PC-9 (cell line): ENCODE results near the gene IFNL1.

Experiments used
- EZH2 ChIP-seq: fragments of 200-600 bp; sonication (generic); IDR thresholded peaks from 2 replicates; pipeline ENCODE4 v1.8.0; 2017; ENCODE audit warnings: antibody characterized with exemption, low read depth
- TF ChIP-seq, protein P1 (sequence below): fragments of 200-600 bp; sonication (generic); conservative IDR thresholded peaks from 2 replicates; pipeline ENCODE4 v1.6.1; 2017; ENCODE audit warnings: mixed run types, antibody characterized with exemption, mild to moderate bottlenecking, moderate library complexity

DNA sequence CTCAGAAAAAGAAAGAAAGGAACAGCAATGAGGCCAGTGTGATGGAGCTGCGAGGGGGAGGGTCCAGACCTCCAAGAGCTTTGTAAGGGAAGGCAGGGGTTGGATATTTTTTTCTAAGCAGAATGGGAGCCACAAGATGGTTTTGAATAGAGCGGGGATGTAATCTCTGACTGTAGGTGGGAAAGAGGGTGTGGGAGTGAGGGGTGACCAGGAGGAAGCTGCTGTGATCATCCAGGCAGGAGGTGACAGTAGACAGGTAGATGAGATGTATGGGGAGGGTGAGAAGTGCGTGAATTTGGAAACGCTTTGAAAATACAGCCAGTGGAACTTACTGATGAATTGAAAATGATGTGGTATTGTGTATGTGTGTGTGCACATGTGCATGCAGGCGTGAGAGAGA, 20.6 kb upstream of the IFNL1 start:
- TF ChIP-seq, protein P1, sequence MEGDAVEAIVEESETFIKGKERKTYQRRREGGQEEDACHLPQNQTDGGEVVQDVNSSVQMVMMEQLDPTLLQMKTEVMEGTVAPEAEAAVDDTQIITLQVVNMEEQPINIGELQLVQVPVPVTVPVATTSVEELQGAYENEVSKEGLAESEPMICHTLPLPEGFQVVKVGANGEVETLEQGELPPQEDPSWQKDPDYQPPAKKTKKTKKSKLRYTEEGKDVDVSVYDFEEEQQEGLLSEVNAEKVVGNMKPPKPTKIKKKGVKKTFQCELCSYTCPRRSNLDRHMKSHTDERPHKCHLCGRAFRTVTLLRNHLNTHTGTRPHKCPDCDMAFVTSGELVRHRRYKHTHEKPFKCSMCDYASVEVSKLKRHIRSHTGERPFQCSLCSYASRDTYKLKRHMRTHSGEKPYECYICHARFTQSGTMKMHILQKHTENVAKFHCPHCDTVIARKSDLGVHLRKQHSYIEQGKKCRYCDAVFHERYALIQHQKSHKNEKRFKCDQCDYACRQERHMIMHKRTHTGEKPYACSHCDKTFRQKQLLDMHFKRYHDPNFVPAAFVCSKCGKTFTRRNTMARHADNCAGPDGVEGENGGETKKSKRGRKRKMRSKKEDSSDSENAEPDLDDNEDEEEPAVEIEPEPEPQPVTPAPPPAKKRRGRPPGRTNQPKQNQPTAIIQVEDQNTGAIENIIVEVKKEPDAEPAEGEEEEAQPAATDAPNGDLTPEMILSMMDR, result no peak
- TF ChIP-seq EZH2, result no peak
